IPS-NIHi7 (cell line): Measurements from ENCODE around the gene PSMB7.
A peak's percentile ranks its signal among the peaks of the same experiment; 100 is the strongest.

Experiments
- DNase-seq: peaks from one replicate; pipeline ENCODE4 v3.0.0; 2012; ENCODE audit warnings: mixed read lengths; ENCODE audit errors: extremely low spot score

PSMB7 gene

GRCh38 chr9:124384210-124384609 lies 31.0 kb downstream of the PSMB7 start:
- no peak for DNase-seq

- no peak for DNase-seq
These were observed 33.9 kb downstream of the PSMB7 start for GRCh38 chr9:124381170-124381945.

GRCh38 chr9:124377551-124378406 lies 37.5 kb downstream of the PSMB7 start:
- no peak for DNase-seq

GRCh38 chr9:124376329-124376728 lies 38.9 kb downstream of the PSMB7 start:
- DNase-seq, result no peak

- DNase-seq, result no peak
These were observed 39.5 kb downstream of the PSMB7 start for GRCh38 chr9:124375726-124376125.

GRCh38 chr9:124373851-124374250 lies 41.4 kb downstream of the PSMB7 start:
- no peak for DNase-seq

- no peak for DNase-seq
These were observed 41.9 kb downstream of the PSMB7 start for GRCh38 chr9:124373386-124373785.

GRCh38 chr9:124372038-124372437 lies 43.2 kb downstream of the PSMB7 start:
- DNase-seq, result no peak

- DNase-seq, result no peak
These were observed 44.2 kb downstream of the PSMB7 start for GRCh38 chr9:124370896-124371582.

GRCh38 chr9:124369231-124369797 lies 45.9 kb downstream of the PSMB7 start:
- no peak for DNase-seq

GRCh38 chr9:124368692-124369091 lies 46.5 kb downstream of the PSMB7 start:
- DNase-seq, result no peak

- no peak for DNase-seq
These were observed 48.6 kb downstream of the PSMB7 start for GRCh38 chr9:124366476-124367220.

- no peak for DNase-seq
These were observed 50.2 kb downstream of the PSMB7 start for GRCh38 chr9:124365036-124365435.

GRCh38 chr9:124364141-124364540 lies 51.1 kb downstream of the PSMB7 start:
- no peak for DNase-seq

- DNase-seq, result no peak
These were observed 51.7 kb downstream of the PSMB7 start for GRCh38 chr9:124363326-124364096.

GRCh38 chr9:124361128-124361527 lies 54.1 kb downstream of the PSMB7 start:
- no peak for DNase-seq

GRCh38 chr9:124359855-124360678 lies 55.2 kb downstream of the PSMB7 start:
- DNase-seq, result peak; percentile 52

GRCh38 chr9:124359426-124359825 lies 55.8 kb downstream of the PSMB7 start:
- no peak for DNase-seq

- no peak for DNase-seq
These were observed 56.6 kb downstream of the PSMB7 start for GRCh38 chr9:124358631-124359030.
